ENCODE data around the gene SCFD2.

GRCh38 chr4:52838729-52839586, 526.9 kb downstream of the SCFD2 start:
- no peak for TF ChIP-seq CTCF (IDR thresholded peaks at IDR 0.05; ENCODE audit: low read depth, low read length, missing input control)
- no peak for TF ChIP-seq TAF1 (conservative IDR thresholded peaks at IDR 0.05)
- no peak for TF ChIP-seq MAX (IDR thresholded peaks at IDR 0.05)
- TF ChIP-seq RAD21 (IDR thresholded peaks at IDR 0.05), result no peak
- no peak for TF ChIP-seq HNF4G (IDR thresholded peaks at IDR 0.05)
- TF ChIP-seq GABPA (IDR thresholded peaks at IDR 0.05 in 1 of 2, conservative IDR thresholded peaks at IDR 0.05 in 1 of 2), result no peak
- no peak for TF ChIP-seq REST (IDR thresholded peaks at IDR 0.05)
- TF ChIP-seq JUND (IDR thresholded peaks at IDR 0.05), result no peak
- TF ChIP-seq ATF3 (IDR thresholded peaks at IDR 0.05), result no peak
- TF ChIP-seq SP1 (IDR thresholded peaks at IDR 0.05), result no peak
- no peak for TF ChIP-seq FOXA1 (IDR thresholded peaks at IDR 0.05)
